MCF 10A (cell line): ENCODE results near the gene TNFAIP8L3. TPM values are rescaled to one million over a fixed set of nuclear protein-coding genes. Genes with fewer than 3 reads are reported as not detected.

ENCODE experiments used
- BruUV-seq: library from RNA; stranded (reverse); fragments of 400-500 nt; replicated peaks from 2 replicates; lab custom pipeline; 2021; lab: Mats Ljungman, UMichigan
- CTCF ChIA-PET: fragments of 300-600 bp; sonication (Branson Sonifier 250); formaldehyde crosslinking; extraction: SDS; loops from one replicate; lab custom pipeline; 2021; ENCODE audit warnings: antibody characterized with exemption, inconsistent platforms; lab: Yijun Ruan, JAX
- POLR2A ChIA-PET: fragments of 300-600, 350-650 bp; sonication (Branson Sonifier 250); formaldehyde crosslinking; extraction: SDS; loops from one replicate; lab custom pipeline; 2020; ENCODE audit warnings: antibody characterized with exemption, inconsistent platforms; lab: Yijun Ruan, JAX
- DNase-seq: peaks from one replicate; pipeline ENCODE4 v3.0.0-alpha.2; 2018; ENCODE audit not compliant: unreplicated experiment
- H3K27ac Mint-ChIP-seq: one replicate; pipeline ENCODE4 v1.8.0; 2022; ENCODE audit warnings: mild to moderate bottlenecking, low read depth, mixed read lengths; ENCODE audit not compliant: unreplicated experiment
- H3K27me3 Mint-ChIP-seq: one replicate; pipeline ENCODE4 v1.8.0; 2022; ENCODE audit warnings: mixed read lengths; ENCODE audit not compliant: insufficient read depth, unreplicated experiment
- H3K36me3 Mint-ChIP-seq: one replicate; pipeline ENCODE4 v1.8.0; 2022; ENCODE audit warnings: mild to moderate bottlenecking, moderate library complexity, mixed read lengths; ENCODE audit not compliant: insufficient read depth, unreplicated experiment
- H3K4me1 Mint-ChIP-seq: one replicate; pipeline ENCODE4 v1.8.0; 2022; ENCODE audit warnings: mixed read lengths; ENCODE audit not compliant: insufficient read depth, unreplicated experiment
- H3K4me3 Mint-ChIP-seq: one replicate; pipeline ENCODE4 v1.8.0; 2022; ENCODE audit warnings: mild to moderate bottlenecking, moderate library complexity, mixed read lengths; ENCODE audit not compliant: unreplicated experiment
- H3K9me3 Mint-ChIP-seq: one replicate; pipeline ENCODE4 v1.8.0; 2022; ENCODE audit warnings: mixed read lengths; ENCODE audit not compliant: unreplicated experiment
- intact Hi-C: fragments of 100-400 bp; cut with micrococcal nuclease; formaldehyde crosslinking; loops from 2 replicates; pipeline ENCODE4 v1.14.1; 2022
- total RNA-seq: library from RNA; stranded (reverse); gene quantifications from 2 replicates; pipeline ENCODE4 v1.2.3, GENCODE V29; 2022
- TF ChIP-seq, protein P1 (sequence below): fragments of 200-600 bp; IDR thresholded peaks from one replicate; pipeline ENCODE4 v1.8.0; 2022; ENCODE audit warnings: antibody characterized with exemption, mild to moderate bottlenecking; ENCODE audit not compliant: unreplicated experiment

Gene TNFAIP8L3
- total RNA-seq, 1 experiment from 2014 or later, result 2.6 TPM

DNA sequence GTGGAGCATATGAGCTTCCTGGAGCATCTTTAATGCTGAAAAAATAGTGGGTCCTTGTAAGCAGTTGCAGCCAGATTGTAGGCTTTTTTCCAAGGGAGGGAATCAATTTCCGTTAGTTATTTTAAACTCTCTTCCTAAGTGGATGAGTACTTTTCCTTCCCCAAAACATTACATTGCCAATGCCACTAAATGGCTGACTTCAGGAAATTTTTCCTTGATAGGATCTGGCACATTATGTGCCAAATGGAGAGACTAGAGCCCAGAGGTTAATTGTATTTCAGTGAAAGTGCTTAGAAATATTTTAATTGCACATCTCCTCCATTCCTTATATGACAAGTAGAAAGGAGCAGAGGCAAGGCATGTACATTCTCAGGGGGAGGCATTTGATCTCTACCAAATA lies 83.5 kb downstream of the TNFAIP8L3 start:
- BruUV-seq, result no TSS peak
- Mint-ChIP-seq H3K9me3 (no peaks in the 10 kb centered on the region), H3K4me1 (no peaks in the 10 kb centered on the region), H3K4me3 (no peak overlapping the region), H3K27me3 (no peaks in the 10 kb centered on the region), H3K27ac (no peak overlapping the region), H3K36me3 (peaks cover 30% of the 10 kb centered on the region)
- intact Hi-C loops, result no loop called here
- CTCF ChIA-PET, result no interaction called here
- DNase-seq, result no peak
- TF ChIP-seq, protein P1, sequence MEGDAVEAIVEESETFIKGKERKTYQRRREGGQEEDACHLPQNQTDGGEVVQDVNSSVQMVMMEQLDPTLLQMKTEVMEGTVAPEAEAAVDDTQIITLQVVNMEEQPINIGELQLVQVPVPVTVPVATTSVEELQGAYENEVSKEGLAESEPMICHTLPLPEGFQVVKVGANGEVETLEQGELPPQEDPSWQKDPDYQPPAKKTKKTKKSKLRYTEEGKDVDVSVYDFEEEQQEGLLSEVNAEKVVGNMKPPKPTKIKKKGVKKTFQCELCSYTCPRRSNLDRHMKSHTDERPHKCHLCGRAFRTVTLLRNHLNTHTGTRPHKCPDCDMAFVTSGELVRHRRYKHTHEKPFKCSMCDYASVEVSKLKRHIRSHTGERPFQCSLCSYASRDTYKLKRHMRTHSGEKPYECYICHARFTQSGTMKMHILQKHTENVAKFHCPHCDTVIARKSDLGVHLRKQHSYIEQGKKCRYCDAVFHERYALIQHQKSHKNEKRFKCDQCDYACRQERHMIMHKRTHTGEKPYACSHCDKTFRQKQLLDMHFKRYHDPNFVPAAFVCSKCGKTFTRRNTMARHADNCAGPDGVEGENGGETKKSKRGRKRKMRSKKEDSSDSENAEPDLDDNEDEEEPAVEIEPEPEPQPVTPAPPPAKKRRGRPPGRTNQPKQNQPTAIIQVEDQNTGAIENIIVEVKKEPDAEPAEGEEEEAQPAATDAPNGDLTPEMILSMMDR, result no peak
- POLR2A ChIA-PET, result interaction anchor here (1.1 kb wide), 1 partner anchor 13 kb away, joined by 4 read pairs; no protein-coding TSS in a partner anchor

DNA sequence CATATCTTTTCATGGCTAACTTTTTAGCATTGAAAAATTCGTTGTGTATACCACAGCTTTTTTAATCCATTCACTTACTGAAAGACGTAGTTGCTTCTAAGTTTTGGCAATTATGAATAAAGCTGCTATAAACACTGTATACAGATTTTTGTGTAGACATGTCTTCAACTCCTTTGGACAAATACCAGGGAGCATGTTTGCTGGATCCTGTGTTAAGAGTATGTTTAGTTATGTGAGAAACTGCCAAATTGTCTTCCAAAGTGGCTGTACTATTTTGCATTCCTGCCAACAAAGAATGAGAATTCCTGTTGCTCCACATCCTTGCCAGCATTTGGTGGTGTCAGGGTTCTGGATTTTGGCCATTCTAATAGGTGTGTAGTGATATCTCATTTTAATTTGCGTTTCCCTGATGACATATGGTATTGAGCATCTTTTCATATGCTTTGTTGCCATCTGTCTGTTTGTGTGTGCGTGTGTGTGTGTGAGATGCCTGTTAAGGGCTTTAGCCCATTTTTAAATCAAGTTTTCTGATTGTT lies 87.5 kb downstream of the TNFAIP8L3 start:
- H3K4me3 Mint-ChIP-seq, result no peak overlapping the region
- TF ChIP-seq, protein P1, result no peak
- no TSS peak for BruUV-seq
- CTCF ChIA-PET, result interaction anchor here (0.7 kb wide), 1 partner anchor 288 kb away, joined by 3 read pairs; no protein-coding TSS in a partner anchor
- POLR2A ChIA-PET, result interaction anchor here (1.6 kb wide), 1 partner anchor 13 kb away, joined by 3 read pairs; no protein-coding TSS in a partner anchor
- no peaks in the 10 kb centered on the region for H3K27me3 Mint-ChIP-seq
- no peak overlapping the region for H3K27ac Mint-ChIP-seq
- DNase-seq, result no peak
- peaks cover 48% of the 10 kb centered on the region for H3K36me3 Mint-ChIP-seq
- H3K9me3 Mint-ChIP-seq, result no peaks in the 10 kb centered on the region
- intact Hi-C loops, result no loop called here
- H3K4me1 Mint-ChIP-seq, result peaks cover 8% of the 10 kb centered on the region

Other genes starting within 250 kb of the TNFAIP8L3 start
- gene AP4E1, start 186.2 kb downstream of the TNFAIP8L3 start, total RNA-seq, result 25.5 and 28.2 TPM in 2 replicates
- gene CYP19A1, start 243.7 kb upstream of the TNFAIP8L3 start, total RNA-seq, result 1.1 TPM in 1 of 2 replicates, not detected in the other
- not detected in 2 replicates for gene GLDN, start 246.7 kb upstream of the TNFAIP8L3 start, total RNA-seq